CD4-positive, alpha-beta T cell treated with Interleukin-2 at 100 ng/mL for 4 hours (primary cell): ENCODE measurements around the gene PRPF38B.
A peak's percentile ranks its signal among the peaks of the same experiment; 100 is the strongest.

ENCODE experiments used
- DNase-seq: peaks from one replicate; pipeline ENCODE4 v3.0.0-alpha.2; 2020; ENCODE audit warnings: low spot score

The PRPF38B gene

GRCh38 chr1:108717774-108718316 is 25.7 kb downstream of the PRPF38B start:
- DNase-seq, result no peak

GRCh38 chr1:108718927-108719655 is 27.0 kb downstream of the PRPF38B start:
- DNase-seq, result no peak

GRCh38 chr1:108719656-108720435 is 27.7 kb downstream of the PRPF38B start:
- DNase-seq, result no peak

- DNase-seq, result no peak
Measured at GRCh38 chr1:108722292-108722691, 30.2 kb downstream of the PRPF38B start.

GRCh38 chr1:108725906-108726305 is 33.8 kb downstream of the PRPF38B start:
- DNase-seq, result no peak

- no peak for DNase-seq
Measured at GRCh38 chr1:108728327-108728923, 36.3 kb downstream of the PRPF38B start.

GRCh38 chr1:108729481-108729880 is 37.4 kb downstream of the PRPF38B start:
- no peak for DNase-seq

GRCh38 chr1:108732398-108732797 is 40.3 kb downstream of the PRPF38B start:
- DNase-seq, result no peak

GRCh38 chr1:108734171-108734865 is 42.2 kb downstream of the PRPF38B start:
- no peak for DNase-seq

GRCh38 chr1:108742253-108742652 is 50.1 kb downstream of the PRPF38B start:
- no peak for DNase-seq

- DNase-seq, result no peak
Measured at GRCh38 chr1:108745980-108746381, 53.9 kb downstream of the PRPF38B start.

GRCh38 chr1:108746382-108747170 is 54.5 kb downstream of the PRPF38B start, which contains the start of gene STXBP3:
STXBP3 (plus strand) TSS chr1:108746674; CDS start chr1:108746738, 64 bp downstream.
- DNase-seq, result peak; percentile 99

- DNase-seq, result peak; percentile 43
Measured at GRCh38 chr1:108747171-108747850, 55.2 kb downstream of the PRPF38B start.

- DNase-seq, result no peak
Measured at GRCh38 chr1:108747898-108748297, 55.8 kb downstream of the PRPF38B start.

GRCh38 chr1:108749081-108749480 is 57.0 kb downstream of the PRPF38B start:
- DNase-seq, result no peak

- DNase-seq, result no peak
Measured at GRCh38 chr1:108750476-108751181, 58.5 kb downstream of the PRPF38B start.
